M059J (cell line): ENCODE measurements around the gene GPR150. TPM values are rescaled to one million over a fixed set of nuclear protein-coding genes. Genes with fewer than 3 reads are reported as not detected.
"Not testable (repeated sequence)": the region's sequence is repeated elsewhere in the genome, so short reads cannot be mapped to it uniquely, and the experiment has no call there.

ENCODE experiments used
- DNase-seq: peaks from one replicate; pipeline ENCODE4 v3.0.0-alpha.2; 2012; ENCODE audit warnings: low read depth
- total RNA-seq: library from RNA; depleted of rRNA; stranded (reverse); fragments of >200 nt; shearing (Covaris generic); gene quantifications from 2 replicates; pipeline ENCODE4 v1.2.3, GENCODE V29; 2014

GPR150 gene
- total RNA-seq, 1 experiment from 2014 or later, result 0.34 TPM

DNA sequence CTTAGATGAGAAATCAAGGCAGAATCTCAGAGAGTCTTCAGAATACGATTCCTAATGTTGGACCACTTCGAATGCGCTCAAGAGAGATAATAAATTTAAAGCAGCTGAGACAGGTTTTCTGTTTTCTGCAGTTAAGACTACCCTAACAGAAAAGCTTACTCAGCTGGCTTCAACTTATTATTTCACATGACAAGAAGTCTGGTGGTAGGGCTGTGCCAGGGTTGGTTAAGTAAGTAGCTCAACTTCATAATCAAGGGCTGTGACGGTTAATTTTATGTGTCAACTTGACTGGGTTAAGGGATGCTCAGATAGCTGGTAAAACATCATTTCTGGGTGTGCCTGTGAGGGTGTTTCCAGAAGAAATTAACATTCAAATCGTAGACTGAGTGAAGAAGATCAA, 3.8 kb downstream of the GPR150 start:
- DNase-seq, result no peak

- no peak for DNase-seq
Observed at GRCh38 chr5:95624368-95624767, 4.5 kb downstream of the GPR150 start.

DNA sequence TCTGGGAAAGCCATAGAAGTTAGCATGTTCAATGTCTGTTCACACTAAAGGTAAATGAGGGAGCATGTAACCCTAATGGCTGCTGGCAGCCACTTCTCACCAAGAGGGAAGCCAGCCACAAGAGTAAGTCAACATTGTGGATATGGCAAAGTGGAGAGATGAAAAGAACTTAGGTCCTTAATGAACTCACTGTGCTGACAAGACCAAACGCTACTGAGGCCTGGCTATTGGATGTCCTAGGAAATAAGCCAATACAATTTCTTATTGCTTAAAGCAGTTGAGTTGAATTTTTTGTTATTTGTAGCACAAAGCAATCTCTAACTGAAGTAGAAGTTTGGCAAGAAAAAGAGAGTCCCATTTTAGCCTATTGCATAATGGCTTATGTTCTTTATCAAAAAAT, 6.8 kb downstream of the GPR150 start:
- DNase-seq, result no peak

DNA sequence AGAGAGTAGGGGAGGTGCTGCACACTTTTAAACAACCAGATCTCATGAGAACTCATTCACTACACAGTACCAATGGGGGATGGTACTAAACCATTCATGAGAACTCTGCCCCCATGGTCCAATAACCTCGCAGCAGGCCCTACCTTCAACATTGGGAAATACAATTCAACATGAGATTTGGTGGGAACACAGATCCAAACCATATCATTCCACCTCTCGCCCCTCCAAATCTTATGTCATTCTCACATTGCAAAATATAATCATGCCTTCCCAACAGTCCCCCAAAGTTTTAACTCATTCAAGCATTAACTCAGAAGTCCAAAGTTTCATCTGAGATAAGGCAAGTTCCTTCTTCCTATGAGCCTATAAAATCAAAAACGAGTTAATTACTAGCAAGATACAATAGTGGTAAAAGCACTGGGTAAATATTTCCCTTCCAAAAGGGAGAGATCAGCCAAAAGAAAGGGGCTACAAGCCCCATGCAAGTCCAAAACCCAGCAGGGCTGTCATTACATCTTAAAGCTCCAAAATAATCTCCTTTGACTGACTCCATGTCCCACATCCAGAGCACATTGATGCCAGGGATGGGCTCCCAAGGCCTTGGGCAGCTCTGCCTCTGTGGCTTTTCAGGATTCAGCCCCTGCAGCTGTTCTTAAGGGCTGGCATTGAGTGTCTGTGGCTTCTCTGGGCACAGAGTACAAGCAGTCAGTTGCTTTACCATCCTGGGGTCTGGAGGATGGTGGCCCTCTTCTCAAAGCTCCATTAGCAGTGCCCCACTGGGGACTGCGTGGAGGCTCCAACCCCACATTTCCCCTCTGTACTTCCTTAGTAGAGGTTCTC, 8.3 kb downstream of the GPR150 start:
- no peak for DNase-seq

DNA sequence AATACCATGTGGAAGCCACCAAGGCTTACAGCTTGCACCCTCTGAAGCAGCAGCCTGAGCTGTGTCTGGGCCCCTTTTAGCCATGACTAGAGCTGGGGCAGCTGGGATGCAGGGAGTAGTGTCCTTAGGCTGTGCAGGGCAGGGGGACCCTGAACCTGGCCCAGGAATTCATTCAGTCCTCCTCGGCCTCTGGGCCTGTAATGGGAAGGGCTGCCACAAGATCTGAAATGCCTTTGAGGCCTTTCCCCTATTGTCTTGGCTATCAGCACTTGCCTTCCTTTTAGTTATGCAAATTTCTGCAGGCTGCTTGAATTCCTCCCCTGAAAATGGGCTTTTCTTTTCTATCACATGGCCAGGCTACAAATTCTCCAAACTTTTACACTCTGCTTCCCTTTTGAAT, 9.0 kb downstream of the GPR150 start:
- no peak for DNase-seq

GRCh38 chr5:95630394-95630917, 10.6 kb downstream of the GPR150 start:
- DNase-seq, result no peak

DNA sequence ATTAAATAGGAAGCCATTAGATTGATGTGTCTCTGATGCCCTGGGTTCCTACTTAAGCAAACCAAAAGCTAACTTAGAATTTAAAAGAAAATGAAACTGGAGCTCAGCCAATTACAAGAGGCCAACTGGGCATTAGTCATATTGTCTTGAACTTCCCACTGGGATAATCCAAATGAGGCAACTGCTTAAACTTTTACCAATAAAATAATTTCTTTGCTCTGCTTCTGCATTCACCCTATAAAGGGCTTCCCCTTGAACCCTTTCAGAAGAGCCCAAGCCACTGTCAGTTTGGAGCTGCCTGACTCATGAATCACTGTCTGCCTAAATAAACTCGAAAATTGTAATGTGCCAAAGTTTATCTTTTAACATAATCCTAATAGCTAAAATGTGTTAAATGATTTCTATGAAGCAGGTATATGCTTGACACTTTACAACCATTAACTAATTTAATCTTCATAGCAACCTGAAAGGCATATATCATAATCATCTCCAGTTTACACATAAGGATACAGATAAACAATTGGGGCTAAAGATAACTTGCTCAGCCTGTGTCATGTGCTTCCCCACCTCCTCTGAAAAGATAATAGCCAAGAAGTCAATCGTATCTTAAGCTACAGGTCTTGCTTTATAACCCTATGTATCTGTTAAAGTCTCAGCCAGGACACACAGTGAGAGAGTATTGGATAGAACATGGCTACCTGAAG, 11.5 kb downstream of the GPR150 start:
- peak; percentile 89 for DNase-seq

DNA sequence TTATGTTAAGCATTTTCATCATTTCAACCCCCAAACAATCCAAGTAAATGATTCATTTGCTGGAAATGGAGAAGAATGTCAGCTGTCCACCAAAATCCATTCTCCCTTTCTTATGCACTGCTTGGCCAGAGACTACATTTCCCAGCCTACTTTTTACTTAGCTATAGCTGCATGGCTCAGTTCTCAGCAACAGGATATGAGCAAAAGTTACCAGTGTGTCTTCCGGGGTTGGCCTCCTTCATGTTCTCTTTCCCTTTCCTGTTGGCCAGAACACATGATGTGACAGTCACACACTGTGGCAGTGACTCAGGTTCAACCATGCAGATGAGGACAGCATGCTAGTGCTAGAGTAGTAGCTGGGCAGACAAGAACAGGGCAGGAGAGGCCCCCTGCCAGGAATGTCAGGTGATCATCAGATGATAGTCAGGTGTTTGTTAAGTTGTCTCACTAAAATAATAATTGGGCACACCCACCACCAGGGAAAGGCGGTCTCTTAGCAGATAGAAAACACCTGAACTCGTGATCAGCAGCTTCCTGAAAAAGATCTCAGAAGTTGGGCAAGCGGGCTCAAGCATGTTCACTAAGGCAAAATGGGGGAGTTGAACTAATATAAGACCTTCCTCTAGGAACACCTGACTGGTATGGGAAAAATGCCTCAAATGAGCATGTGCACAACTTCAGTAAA, 12.2 kb downstream of the GPR150 start:
- DNase-seq, result peak; percentile 89

DNA sequence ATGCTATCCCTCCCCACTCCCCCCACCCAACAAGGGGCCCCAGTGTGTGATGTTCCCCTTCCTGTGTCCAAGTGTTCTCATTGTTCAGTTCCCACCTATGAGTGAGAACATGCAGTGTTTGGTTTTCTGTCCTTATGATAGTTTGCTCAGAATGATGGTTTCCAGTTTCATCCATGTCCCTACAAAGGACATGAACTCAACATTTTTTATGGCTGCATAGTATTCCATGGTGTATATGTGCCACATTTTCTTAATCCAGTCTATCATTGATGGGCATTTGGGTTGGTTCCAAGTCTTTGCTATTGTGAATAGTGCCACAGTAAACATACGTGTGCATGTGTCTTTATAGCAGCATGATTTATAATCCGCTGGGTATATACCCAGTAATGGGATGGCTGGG, 13.1 kb downstream of the GPR150 start:
- DNase-seq, result not testable (repeated sequence)

DNA sequence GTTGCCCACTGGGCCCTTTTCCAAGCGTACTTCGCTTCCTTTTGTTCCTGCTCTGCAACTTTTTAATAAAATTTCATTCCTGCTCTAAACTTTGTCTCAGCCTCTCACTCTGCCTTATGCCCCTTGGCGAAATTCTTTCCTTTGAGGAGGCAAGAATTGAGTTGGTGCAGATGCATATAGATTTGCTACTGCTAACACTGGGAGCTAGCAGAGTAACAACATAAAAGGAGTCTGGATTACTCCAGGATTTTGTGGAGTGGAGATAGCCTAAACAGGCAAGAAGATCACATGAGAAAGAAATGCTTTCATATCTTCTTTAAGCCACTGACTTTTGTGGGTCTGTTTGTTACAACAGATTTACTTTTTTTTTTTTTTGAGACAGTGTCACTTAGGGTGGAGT, 13.8 kb downstream of the GPR150 start:
- no peak for DNase-seq

GRCh38 chr5:95634081-95634480, 14.2 kb downstream of the GPR150 start:
- no peak for DNase-seq

DNA sequence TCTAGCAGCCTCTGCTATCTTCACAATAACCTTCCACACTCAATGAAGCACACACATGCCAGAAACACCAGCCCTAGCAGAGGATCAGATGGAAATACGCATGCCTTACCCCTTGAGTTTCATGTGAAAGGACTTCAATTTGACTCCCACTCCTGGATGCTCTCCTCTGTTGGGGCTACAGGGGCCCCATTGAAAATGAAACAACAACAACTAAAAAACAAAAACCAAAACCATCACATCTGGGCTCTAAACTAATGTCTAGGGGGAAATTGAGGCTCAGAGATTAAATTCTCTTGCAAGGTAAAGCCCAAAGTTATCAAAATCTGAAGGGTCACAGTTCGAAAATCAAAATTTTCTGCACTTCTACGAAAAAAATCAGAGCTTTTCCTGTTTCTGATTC, 18.7 kb downstream of the GPR150 start:
- DNase-seq, result no peak

DNA sequence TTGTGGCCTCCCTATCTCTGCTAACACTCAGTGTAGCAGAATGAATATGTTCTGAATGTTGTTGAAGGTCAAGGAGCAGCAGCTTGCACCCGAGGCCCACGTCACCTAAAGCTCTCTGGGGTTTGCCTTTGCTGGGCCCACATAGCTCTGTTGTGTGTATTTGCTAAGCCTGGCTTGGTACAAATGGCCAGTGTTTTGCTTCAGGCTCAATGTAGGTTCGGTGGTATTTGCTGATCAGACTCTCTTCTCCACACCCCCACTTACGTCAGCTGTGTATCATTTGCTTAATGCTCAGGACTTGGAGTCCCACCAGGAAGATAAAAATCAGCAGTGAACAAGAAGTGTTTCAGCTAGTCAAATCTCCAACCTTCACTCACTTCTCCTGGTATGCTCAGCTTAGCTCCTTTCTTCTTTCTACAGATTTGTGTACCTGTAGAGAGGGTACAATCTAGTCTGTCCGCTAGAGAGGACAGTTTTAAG, 21.9 kb downstream of the GPR150 start:
- DNase-seq, result no peak

DNA sequence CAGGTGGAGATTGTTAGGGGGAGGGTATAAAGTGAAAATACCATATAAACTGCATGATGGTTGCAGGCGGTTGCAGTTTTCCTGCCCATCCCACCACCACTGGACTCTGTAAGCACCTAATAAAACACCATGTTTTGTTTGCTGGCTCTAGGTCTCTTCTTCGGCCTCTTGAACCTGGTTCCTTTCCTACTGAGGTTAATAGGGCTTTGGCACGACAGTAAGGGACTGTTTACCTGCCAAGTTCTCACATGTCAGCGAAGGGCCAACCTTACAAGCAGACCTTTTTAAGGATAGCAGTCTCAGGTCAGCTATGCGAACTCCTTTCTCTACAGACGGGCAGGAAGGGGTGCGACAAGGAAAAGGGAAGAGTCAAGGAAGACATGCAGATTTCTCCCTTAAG, 23.3 kb downstream of the GPR150 start:
- no peak for DNase-seq

- peak; percentile 72 for DNase-seq
Observed at GRCh38 chr5:95644351-95645042, 24.6 kb downstream of the GPR150 start.

DNA sequence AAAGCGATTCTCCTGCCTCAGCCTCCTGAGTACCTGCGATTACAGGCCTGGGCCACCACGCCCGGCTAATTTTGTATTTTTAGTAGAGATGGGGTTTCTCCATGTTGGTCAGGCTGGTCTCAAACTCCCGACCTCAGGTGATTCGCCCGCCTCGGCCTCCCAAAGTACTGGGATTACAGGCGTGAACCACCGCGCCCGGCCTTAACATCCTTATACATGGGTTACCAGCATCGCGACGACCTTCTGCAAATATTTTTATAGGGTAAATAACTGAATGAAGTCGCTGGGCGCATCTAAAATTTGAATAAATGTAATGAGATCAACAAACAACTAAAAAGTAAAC, 26.3 kb downstream of the GPR150 start:
- not testable (repeated sequence) for DNase-seq

DNA sequence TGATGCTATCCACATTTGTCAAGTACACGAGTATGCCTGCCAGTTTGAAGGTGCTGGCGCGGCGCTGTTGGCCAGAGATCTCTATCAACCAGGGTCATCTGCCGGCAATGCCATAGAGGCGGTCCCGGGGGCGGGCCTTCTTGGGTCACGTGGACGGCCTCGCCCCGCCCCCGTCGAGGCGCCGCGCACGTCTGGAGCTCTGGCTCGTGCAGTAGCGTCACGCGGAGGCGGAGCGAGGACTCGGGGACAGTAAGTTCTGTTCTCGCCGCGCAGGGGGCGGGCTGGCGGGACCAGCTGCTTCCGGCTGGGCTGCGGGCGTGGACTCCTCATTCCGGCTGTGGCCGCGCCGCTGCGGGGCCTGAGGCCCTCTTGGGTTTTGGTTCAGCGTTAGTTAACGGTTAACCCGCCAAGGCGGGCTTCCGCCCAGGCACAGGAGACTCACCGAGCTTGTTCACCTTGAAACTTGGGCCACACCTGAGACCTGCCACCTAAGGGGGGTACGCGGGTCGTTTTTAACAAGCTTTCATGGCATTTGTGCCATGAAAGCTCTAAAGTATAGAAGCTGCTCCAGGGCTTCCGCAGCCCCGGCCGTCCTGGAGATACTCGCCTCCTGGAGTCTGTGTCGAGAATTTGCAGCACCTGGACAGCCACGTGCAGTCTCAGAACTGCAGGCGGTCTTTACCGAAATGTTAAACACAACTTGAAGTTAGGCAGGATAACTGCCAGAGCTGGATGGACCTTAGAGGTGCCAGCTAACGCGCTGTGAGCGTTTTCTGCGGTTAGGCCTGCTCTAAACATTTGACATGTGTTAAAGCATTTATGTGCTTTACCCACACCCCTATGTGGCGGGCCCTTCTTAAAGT, 26.9 kb downstream of the GPR150 start, which contains the start of gene RFESD:
TSS of gene RFESD (plus strand) at position 209 of the 863 bp plus-strand sequence. CDS start 5,495 bp downstream, outside the sequence.
- DNase-seq, result peak; percentile 98

DNA sequence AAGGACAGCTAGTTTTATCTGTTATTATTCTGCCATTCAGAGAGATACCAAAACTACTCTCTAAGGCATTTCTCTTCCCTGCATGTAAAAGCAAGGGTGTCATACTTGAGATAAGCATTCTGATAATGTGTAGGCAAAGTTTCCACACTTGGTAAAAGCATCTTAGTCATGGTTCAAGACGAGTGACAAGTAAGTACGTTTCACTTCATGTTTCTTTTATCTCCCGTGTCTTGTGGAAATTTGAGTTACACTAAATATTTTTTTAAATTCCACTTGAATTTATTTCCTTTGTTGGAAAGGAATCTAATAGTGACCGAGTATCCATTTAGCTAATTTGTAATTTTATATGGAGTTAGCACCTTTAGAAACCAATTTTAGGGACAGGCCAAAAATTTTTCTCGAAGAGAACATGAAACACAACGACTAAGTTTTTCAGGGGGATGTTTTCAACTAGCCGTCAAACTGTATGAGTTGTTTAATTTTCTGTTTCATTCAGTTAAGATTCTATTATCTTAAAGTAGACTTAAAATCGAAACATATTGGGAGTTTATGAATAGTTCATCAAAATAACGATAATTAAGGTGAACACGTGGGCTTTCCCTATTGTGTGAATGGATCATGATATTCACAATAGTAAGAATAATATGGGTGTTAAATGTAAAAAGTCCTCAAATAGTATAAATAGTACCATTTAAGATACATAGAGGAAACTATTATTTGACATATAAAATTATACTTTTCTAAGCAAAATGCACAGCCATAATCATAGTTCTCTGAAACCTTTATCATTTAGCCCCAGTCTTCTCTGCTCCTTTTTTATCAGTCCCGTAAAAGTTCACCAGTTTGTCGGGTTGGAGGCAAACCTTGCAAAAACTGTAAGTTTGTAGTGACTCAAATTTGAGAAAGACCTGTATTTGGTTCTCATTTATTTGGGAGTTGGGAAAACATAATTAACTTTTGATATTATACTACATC, 28.3 kb downstream of the GPR150 start:
- peak; percentile 35 for DNase-seq

GRCh38 chr5:95649274-95649673, 29.4 kb downstream of the GPR150 start:
- no peak for DNase-seq
